SK-N-SH treated with all-trans-retinoic acid at 6 μM for 48 hours (cell line): ENCODE results near the gene PGM2.

Experiments used
- ESRRG ChIP-seq: fragments of 250-450 bp; sonication (Bioruptor Pico); IDR thresholded peaks from 2 replicates; pipeline ENCODE4 v1.6.1; 2021; ENCODE audit warnings: mild to moderate bottlenecking
- OSR1 ChIP-seq: fragments of 250-450 bp; sonication (Bioruptor Pico); IDR thresholded peaks from 2 replicates; pipeline ENCODE4 v1.8.0; 2022; ENCODE audit warnings: moderate library complexity, mild to moderate bottlenecking, inconsistent platforms
- TOX ChIP-seq: fragments of 250-450 bp; sonication (Bioruptor Pico); IDR thresholded peaks from 2 replicates; pipeline ENCODE4 v1.8.0; 2021; ENCODE audit warnings: mild to moderate bottlenecking, moderate library complexity, borderline replicate concordance

GRCh38 chr4:37868238-37868637 is 41.8 kb downstream of the PGM2 start:
- TF ChIP-seq TOX (CRISPR knock-in tag) (no peak), ESRRG (no peak), OSR1 (CRISPR knock-in tag) (no peak)
